Activated CD4-positive, alpha-beta T cell treated with anti-CD3 and anti-CD28 coated beads, Interleukin-2, amount 50 U/mL, for 1 hour (primary cell): ENCODE measurements around the gene FAM53C.
"Not testable (repeated sequence)": the region's sequence is repeated elsewhere in the genome, so short reads cannot be mapped to it uniquely, and the experiment has no call there.

Experiments
- DNase-seq: peaks from one replicate; pipeline ENCODE4 v3.0.0-alpha.2; 2020

FAM53C gene

GRCh38 chr5:138337685-138338410 lies at the start of gene FAM53C:
Gene FAM53C, plus strand, starts transcription at chr5:138338266. Its CDS starts 3,070 bp downstream, at chr5:138341336.
- peak; percentile 91 for DNase-seq

DNA sequence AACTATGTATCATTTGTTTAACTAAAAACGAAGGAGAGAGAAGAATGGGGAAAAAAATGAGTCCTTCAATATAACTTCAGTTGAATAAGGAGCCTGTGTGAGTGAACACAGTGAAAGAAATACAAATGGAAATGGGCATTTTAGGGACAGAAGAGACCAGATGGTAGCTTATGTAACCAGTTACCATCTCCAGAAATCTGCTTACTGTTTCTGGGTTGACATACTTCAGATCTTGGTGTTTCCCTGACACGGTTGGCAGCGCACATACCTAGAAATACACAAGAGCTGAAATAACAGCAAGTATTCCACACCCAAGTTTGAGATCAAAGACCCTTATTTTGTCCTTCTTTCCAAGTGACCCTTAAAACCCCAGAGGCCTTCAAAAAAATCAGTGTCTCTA lies 48.8 kb upstream of the FAM53C start:
- no peak for DNase-seq

DNA sequence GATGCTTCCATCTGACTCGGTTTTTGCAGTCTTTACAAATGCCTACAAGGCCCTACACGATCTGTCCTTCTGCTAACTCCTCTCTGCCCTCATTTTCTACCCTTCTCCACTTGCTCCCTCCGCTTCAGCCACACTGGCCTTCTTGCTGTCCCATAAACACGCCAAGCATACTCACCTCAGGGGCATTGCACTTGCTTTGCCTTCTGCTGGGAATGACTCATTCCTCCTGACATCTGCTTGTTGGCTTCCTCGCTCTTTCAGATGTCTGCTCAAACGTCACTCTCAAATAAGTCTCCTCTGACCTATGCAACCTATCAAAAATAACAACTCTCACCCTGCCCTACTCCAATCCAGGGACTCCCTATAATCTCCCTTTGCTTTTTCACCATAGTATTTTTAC lies 34.7 kb upstream of the FAM53C start:
- DNase-seq: no peak

GRCh38 chr5:138305797-138306196 lies 32.3 kb upstream of the FAM53C start:
- no peak for DNase-seq

GRCh38 chr5:138315751-138316278 lies 22.3 kb upstream of the FAM53C start:
- no peak for DNase-seq

DNA sequence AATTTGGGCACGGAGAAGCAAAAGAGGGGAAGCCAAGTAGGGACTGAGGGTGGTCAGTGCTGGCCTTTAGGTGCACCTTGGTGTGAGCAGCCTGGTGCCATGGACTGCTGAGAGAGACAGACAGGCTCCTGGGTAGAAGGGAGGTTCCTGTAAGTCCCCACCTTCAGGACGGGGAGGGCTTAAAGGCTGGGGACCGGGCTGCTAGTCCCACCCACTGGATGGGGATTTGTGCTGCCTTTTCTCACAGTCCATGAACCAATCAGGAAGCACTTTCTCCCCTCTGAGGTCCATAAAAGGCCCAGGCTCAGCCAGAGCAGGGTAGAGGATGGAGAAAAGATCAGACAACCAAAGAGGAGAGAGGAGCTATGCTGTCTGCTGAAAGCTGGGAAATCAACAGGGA lies 21.7 kb upstream of the FAM53C start:
- DNase-seq: no peak

- DNase-seq: not testable (repeated sequence)
Measured at GRCh38 chr5:138318211-138318610, 19.9 kb upstream of the FAM53C start.

GRCh38 chr5:138330813-138331448 lies 7.1 kb upstream of the FAM53C start:
- no peak for DNase-seq

- peak; percentile 96 for DNase-seq
Measured at GRCh38 chr5:138331449-138332368, 6.4 kb upstream of the FAM53C start, which contains the start of gene CDC25C. Gene CDC25C, minus strand, starts transcription at chr5:138331804. Its CDS starts 624 bp downstream, at chr5:138331180.

DNA sequence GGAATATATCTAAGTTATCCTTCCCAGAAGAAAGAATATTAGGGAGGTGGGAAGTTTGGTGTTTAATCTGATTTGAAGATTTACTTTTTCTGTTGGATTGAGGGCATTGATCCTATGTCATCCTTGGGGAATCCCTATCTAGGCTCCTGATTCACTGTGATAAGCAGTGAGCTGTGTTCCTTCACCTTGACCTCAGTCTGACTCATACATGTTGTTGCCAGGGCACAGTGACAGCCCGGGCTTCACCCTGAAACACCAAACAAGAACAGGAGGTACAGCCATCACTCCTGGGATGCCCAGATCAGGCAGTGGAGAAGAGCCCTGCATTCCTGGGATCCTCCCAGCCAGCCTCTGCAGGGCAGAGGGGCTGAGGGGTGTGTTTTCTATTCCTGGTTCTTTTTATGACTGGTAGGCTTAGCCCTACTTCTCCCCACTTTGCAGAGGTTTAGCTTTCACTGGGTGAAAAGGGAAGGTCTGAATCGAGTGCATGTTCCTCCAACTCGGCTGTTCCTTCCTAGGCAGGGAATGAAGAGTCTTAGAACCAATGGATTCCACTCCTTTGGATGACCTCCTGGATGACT lies 3.1 kb upstream of the FAM53C start:
- no peak for DNase-seq

DNA sequence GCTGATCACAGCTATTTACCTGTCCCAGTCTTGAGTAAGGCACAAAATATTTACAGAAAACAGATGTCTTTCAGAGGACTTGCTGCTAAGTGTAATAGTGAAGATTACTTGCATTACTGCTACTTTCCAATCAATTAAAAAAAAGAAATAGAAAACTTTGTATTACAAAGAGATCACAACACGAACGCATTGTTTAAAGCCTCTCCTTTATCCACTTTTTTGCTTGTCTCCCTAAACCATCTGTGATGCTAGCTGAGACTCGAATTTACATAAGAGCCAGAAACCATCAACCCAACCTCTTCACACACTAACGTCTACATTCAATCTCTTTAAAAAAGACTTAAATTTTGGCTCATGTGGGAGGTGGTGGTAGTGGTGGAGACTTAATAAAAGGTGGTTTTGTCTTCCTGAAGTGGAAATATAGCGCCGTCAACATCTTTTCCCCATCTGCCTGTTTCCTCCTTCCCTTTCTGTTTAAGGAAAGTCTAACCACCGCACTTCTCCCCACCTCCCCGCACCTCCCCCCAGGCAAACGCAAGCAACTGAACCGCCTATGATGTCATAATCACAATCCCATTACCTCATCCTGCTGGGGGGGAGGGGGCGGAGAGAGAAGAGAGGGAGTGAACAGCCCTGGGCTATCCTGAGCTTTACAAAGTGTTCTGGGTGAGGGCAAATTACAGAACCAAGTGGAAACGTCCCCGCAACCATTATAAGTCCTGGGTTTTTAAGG lies 948 bp upstream of the FAM53C start:
- DNase-seq: peak; percentile 70

DNA sequence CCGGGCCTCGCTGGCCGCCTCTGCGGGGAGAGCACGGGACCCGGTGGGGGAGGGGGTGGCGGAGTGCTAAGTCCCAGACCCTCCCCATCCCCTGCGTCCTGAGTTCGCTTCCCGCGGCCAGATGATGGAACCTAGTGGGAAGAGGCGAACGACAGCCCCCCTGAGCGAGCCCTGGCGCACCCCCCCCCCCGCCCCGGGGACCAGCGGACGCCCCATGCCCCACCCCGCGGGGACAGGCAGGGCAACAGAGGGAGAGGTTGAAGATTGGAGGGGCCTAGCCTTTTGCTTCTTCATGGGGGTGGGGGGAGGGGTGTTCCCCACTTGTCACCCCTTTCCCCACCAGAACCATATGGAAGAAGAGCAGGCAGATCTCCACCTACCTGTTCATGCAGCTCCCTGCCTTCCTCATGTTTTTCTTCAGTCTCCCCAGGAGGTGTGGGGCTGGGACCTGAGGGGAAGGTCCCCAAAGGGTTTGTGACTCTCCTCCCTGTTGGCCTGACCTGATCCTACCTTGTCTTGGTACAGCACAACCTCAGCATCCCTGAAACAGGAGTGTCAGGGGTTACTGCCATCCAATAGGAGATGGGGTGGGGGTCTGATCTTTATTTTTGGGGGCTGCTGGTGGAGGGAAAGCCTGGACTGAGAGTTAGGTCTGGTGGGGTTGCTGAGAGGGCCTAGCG lies 485 bp downstream of the FAM53C start:
- DNase-seq: no peak

- DNase-seq: no peak
Measured at GRCh38 chr5:138339091-138339456, 1.0 kb downstream of the FAM53C start.

DNA sequence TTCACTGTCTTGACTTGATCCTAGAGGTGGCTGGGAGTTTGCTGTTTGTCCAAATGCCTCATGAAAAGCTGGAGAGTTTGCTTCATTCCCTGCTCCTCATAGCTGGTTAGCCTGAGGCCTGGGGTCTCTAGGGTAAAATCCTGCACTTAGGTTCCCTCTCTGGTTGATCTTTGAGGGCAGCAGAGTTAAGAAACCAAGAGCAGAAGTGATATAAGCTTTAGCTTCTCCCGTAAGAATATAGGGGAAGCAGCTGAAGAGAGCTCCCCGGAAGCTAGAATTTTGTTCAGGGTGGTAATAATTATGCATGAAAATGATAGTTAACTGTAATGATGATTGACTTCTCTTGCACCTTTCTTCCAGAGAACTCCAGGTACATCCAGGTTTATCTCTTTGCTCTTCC lies 1.4 kb downstream of the FAM53C start:
- DNase-seq: no peak

GRCh38 chr5:138340008-138340407 lies 1.9 kb downstream of the FAM53C start:
- no peak for DNase-seq

- no peak for DNase-seq
Measured at GRCh38 chr5:138344887-138345622, 7.0 kb downstream of the FAM53C start.

DNA sequence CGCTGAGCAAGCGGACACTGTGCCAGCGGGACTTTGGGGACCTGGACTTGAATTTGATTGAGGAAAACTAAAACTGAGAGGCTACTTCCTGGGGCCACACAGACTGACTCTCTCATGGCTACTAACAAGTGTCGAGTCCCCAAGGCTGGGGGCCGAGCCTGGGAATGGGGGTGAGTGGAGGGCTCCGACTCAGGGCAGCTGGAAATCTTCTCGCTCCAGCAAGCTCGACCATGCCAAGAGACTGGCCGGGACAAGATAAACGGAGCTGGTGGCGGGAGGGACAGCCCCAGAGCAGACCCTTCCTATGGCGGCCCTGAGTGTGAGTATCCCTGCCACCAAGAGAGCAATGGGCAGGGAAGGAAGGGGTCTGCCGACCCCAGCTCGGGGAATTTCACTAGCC lies 8.8 kb downstream of the FAM53C start:
- DNase-seq: no peak

- no peak for DNase-seq
Measured at GRCh38 chr5:138349852-138350562, 11.9 kb downstream of the FAM53C start.

- no peak for DNase-seq
Measured at GRCh38 chr5:138350563-138350890, 12.5 kb downstream of the FAM53C start.

DNA sequence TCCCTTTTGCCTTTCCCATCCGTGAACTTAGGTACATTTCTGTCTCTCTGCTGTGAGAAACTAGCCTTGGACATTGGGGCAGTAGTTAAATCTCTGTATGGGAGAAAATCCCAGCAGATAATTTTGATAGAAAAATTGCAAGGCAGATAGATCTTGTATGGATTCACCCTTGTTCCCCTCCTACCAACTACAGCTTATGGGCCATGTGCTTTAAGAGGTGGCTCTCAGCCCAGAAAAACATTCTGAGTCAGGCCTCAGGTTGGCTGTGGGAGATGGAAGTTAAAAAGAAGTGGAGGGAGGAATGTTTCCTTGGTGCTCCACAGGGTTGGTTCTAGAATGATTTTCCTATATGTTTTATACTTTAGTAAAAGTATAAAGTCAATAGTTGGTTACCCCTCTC lies 13.0 kb downstream of the FAM53C start:
- no peak for DNase-seq
